ENCODE results near the gene TRIM29. TPM values are rescaled to one million over a fixed set of nuclear protein-coding genes. Genes with fewer than 3 reads are reported as not detected.

Gene TRIM29
- total RNA-seq, 1 experiment from 2014 or later = not detected

GRCh38 chr11:120117991-120118390, 19.9 kb downstream of the TRIM29 start:
- no peak for DNase-seq
- Histone ChIP-seq H3K36me3 (no peaks in the 10 kb centered on the region), H3K27me3 (no peaks in the 10 kb centered on the region), H3K9me3 (no peaks in the 10 kb centered on the region), H3K4me3 (no peak overlapping the region)

DNA sequence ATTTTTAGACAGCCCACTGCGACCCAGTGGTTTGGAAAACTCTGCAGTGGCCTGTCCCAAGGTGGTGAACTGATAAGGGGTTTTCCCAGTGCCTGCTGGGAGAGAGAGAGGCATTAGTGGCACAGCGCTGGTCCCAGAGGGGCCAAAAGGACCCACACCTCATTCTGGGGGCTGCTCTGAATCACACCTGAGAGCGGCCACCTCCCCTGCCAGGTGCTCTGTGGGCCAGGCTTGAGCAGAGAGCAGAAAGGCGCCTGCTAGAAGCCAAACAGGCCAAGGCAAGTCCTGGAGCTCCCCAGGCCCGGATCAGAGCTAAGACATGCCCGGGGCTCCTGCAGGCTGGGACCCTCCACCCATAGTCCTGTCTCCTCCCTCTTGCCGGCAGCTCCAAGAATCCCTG, 20.9 kb downstream of the TRIM29 start:
- Histone ChIP-seq H3K4me3 (no peak overlapping the region), H3K36me3 (no peaks in the 10 kb centered on the region), H3K27me3 (no peaks in the 10 kb centered on the region), H3K9me3 (no peaks in the 10 kb centered on the region)
- no peak for DNase-seq

DNA sequence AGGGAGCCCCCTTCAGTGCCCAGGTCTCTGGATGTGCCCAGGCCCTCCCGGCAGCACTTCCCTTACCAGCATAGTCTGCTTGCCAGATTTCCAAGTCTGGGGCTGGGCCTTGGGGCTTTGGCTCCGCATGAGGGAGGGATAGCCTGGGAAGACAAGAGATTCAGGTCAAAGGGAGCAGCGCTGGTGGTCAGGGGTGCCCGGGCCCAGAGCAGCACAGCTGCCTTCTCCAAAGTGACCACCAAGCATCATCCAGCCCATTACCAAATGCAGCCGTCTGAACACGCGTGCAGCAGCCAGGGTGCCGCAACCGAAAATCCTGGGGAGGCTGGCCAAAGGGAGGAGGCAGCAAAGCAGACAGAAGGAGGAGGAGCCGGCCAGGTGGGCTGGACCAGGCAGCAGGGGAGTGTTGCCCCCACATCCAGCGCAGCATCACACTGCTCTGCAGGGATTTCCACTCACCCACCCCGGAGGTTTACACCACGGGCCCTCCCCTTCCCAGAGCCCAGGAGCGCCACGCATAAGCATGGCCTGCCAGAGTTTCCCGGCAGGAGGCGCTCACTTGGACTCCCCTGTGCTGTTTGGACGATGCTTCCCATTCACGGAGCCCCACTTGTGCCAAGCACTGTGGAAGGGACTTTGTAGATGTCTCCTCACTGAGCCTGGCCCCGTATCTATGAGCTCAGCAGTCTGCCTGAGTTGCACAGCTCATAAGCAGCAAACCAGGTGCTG, 22.5 kb downstream of the TRIM29 start:
- Histone ChIP-seq H3K27me3 (no peaks in the 10 kb centered on the region), H3K36me3 (no peaks in the 10 kb centered on the region), H3K4me3 (no peak overlapping the region), H3K9me3 (no peaks in the 10 kb centered on the region)
- no peak for DNase-seq

- no peak for DNase-seq
- Histone ChIP-seq H3K4me3 (no peak overlapping the region), H3K27me3 (no peaks in the 10 kb centered on the region), H3K36me3 (no peaks in the 10 kb centered on the region), H3K9me3 (no peaks in the 10 kb centered on the region)
Measured at GRCh38 chr11:120112174-120112796, 25.6 kb downstream of the TRIM29 start.

GRCh38 chr11:120109531-120109930, 28.4 kb downstream of the TRIM29 start:
- no peaks in the 10 kb centered on the region for H3K9me3 ChIP-seq
- DNase-seq = no peak
- H3K4me3 ChIP-seq = no peak overlapping the region
- H3K36me3 ChIP-seq = no peaks in the 10 kb centered on the region
- no peaks in the 10 kb centered on the region for H3K27me3 ChIP-seq

- DNase-seq = no peak
- Histone ChIP-seq H3K36me3 (no peaks in the 10 kb centered on the region), H3K4me3 (no peak overlapping the region), H3K27me3 (no peaks in the 10 kb centered on the region), H3K9me3 (no peaks in the 10 kb centered on the region)
Measured at GRCh38 chr11:120108785-120109168, 29.1 kb downstream of the TRIM29 start.

- peak; percentile 37 for DNase-seq
- no peak overlapping the region for H3K4me3 ChIP-seq
- H3K9me3 ChIP-seq = no peaks in the 10 kb centered on the region
- H3K36me3 ChIP-seq = no peaks in the 10 kb centered on the region
- H3K27me3 ChIP-seq = no peaks in the 10 kb centered on the region
Measured at GRCh38 chr11:120108154-120108784, 29.6 kb downstream of the TRIM29 start.

DNA sequence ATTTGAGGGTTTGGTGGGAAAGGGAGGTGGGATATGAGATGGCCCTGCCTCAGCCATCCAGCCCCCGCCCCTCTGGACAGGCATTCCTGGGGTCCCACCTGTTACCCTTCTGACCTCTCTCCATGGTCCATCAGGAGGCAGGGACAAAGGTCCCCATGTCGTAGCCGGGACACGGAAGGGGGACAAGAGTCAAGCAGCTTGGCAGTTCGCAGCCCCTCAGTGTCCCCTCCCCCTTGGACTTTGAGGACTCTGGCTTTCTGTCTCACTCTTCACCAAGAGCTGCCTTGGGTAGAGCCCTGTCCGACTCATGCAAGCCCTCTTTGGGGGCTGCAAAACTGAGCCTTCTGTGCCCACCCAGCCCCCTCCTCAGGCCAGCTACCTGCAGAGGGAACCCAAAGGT, 30.2 kb downstream of the TRIM29 start:
- Histone ChIP-seq H3K27me3 (no peaks in the 10 kb centered on the region), H3K36me3 (no peaks in the 10 kb centered on the region), H3K9me3 (no peaks in the 10 kb centered on the region), H3K4me3 (no peak overlapping the region)
- no peak for DNase-seq

- DNase-seq = no peak
- Histone ChIP-seq H3K4me3 (no peak overlapping the region), H3K27me3 (no peaks in the 10 kb centered on the region), H3K9me3 (no peaks in the 10 kb centered on the region), H3K36me3 (no peaks in the 10 kb centered on the region)
Measured at GRCh38 chr11:120106354-120107150, 31.4 kb downstream of the TRIM29 start.

DNA sequence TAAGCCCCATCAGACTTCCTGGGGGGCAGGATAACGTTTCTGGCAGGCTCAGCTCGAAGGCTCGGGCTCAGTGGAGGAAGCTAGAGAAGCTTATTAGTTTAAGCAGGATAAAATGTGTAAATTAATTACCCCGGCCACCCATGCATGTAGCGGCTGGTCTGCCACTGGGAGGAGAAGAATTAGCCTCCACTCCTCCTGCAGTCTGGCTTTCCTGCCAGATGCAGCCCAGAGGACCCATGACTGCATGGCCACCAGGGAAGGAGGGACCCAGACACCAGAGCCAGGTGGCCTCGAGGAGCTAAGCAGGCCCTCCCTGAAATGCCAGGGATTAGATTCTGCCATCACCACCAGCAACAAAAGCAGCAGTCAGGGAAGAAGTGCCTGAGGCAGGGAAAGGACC, 32.3 kb downstream of the TRIM29 start:
- no peak for DNase-seq
- H3K27me3 ChIP-seq = no peaks in the 10 kb centered on the region

DNA sequence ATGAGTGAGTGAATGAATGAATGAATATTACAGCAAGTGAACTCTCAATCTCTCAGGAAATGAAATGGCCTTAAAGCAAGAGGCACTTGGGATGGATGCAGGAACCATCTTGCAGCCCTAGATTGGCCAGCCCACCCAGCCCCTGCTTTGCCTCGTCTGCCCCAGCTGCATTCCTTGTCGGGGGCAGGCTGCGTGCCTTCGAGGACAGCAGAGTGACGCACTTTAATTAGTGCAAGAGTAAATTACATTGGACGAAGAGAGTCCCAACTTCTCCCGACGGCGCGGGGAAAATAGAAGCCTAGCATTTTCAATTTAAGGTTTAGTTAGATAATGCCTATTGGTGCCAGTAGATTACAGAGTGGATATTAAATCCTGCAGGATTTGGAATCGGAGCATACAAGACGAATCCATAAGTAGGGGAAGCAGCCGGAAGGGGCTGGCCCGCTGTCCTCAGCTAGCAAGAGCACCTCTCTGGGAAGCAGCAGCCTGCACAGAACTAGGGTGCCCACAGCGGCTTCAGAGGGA, 33.8 kb downstream of the TRIM29 start:
- DNase-seq = no peak
- Histone ChIP-seq H3K36me3 (no peaks in the 10 kb centered on the region), H3K27me3 (no peaks in the 10 kb centered on the region)

More for the DNA sequence above, 32.3 kb downstream of the TRIM29 start:
- H3K9me3 ChIP-seq = no peaks in the 10 kb centered on the region
- H3K36me3 ChIP-seq = no peaks in the 10 kb centered on the region
- H3K4me3 ChIP-seq = no peak overlapping the region

GRCh38 chr11:120102864-120103122, 35.1 kb downstream of the TRIM29 start:
- Histone ChIP-seq H3K4me3 (no peak overlapping the region), H3K36me3 (no peaks in the 10 kb centered on the region), H3K9me3 (no peaks in the 10 kb centered on the region), H3K27me3 (no peaks in the 10 kb centered on the region)
- no peak for DNase-seq

More for the DNA sequence above, 33.8 kb downstream of the TRIM29 start:
- no peak overlapping the region for H3K4me3 ChIP-seq
- no peaks in the 10 kb centered on the region for H3K9me3 ChIP-seq

- no peak for DNase-seq
- Histone ChIP-seq H3K9me3 (no peaks in the 10 kb centered on the region), H3K4me3 (no peak overlapping the region), H3K27me3 (no peaks in the 10 kb centered on the region), H3K36me3 (no peaks in the 10 kb centered on the region)
Measured at GRCh38 chr11:120102050-120102863, 35.7 kb downstream of the TRIM29 start.

GRCh38 chr11:120098503-120099020, 39.4 kb downstream of the TRIM29 start:
- Histone ChIP-seq H3K36me3 (no peaks in the 10 kb centered on the region), H3K9me3 (no peaks in the 10 kb centered on the region), H3K27me3 (no peaks in the 10 kb centered on the region), H3K4me3 (no peak overlapping the region)
- no peak for DNase-seq

GRCh38 chr11:120097721-120098385, 40.1 kb downstream of the TRIM29 start:
- no peak for DNase-seq
- H3K9me3 ChIP-seq = no peaks in the 10 kb centered on the region
- no peaks in the 10 kb centered on the region for H3K27me3 ChIP-seq
- no peak overlapping the region for H3K4me3 ChIP-seq
- H3K36me3 ChIP-seq = no peaks in the 10 kb centered on the region
